ENCODE measurements around the gene ZBTB8B.
"Not testable (repeated sequence)": the region's sequence is repeated elsewhere in the genome, so short reads cannot be mapped to it uniquely, and the experiment has no call there.

ZBTB8B gene

DNA sequence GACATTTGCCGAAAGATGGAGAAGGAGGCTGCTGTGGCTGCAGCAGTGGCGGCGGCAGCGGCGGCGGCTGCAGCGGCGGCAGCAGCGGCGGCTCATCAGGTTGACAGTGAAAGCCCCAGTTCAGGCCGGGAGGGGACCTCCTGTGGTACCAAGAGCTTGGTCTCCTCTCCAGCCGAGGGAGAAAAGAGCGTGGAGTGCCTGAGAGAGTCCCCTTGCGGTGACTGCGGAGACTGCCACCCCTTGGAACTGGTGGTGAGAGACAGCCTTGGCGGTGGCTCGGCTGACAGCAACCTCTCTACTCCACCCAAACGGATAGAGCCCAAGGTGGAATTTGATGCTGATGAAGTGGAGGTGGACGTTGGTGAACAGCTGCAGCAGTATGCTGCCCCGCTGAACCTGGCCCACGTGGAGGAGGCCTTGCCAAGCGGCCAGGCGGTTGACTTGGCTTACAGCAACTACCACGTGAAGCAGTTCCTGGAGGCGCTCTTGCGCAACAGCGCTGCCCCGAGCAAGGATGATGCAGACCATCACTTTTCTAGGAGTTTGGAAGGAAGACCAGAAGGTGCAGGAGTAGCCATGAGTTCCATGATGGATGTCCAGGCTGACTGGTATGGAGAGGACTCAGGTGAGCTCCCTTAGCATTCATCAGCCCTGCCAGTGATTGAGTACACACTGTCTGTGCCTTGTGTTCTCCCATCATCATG is 6.3 kb downstream of the ZBTB8B start:
- DNase-seq = peak; percentile 8

DNA sequence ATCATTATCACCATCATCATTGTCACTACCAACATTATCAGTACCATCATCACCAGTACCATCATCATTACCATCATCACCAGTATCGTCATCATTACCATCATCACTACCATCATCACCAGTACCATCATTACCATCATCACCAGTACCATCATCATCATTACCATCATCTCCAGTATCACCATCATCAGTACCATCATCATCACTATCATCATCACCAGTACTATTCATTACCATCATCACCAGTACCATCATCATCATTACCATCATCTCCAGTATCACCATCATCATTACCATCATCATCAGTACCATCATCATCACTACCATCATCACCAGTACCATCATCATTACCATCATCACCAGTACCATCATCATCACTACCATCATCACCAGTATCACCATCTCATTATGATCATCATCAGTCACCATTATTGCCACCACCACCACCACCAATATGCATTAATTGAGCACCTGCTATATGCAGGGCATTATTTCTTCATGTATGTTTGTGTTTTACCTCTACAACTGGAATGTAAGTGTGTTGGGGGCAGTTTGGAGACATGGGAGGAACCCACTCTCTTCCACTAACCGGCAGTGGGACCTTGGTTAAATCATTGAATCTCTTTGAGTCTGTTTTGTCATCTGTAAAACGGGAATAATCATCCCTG is 7.0 kb downstream of the ZBTB8B start:
- no peak for DNase-seq

DNA sequence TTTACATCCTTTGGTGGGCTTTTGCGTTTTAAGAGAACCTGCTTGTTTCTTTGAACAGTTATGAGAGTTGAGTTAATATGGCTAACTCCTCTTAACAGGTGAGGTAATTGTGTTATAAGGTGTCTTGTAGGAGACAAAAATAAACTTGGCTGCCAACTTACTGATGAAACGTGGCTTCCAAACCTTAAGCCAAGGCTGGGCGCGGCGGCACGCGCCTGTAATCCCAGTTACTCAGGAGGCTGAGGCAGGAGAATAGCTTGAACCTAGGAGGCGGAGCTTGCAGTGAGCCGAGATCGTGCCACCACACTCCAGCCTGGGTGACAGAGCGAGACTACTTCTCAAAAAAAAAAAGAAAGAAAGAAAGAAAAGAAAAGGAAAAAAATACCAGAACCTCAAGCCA is 8.1 kb downstream of the ZBTB8B start:
- not testable (repeated sequence) for DNase-seq

DNA sequence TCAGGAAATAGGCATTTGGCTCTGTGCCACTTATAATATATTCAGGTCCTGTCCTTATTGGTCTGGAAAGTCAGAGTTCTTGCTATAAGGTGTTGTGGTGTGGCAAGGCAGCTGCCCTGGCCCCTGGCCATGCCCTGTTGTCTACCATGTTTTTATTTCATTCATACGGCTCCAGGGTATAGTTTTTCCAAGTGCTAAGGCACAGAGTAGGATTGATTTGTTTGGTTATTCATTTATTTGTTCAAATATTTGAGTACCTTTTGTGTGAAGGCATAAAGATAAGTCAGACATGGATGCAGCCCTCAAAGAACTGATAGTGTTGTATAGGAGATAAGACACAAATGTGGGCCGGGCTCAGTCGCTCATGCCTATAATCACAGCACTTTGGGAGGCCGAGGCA is 10.1 kb downstream of the ZBTB8B start:
- DNase-seq = no peak

DNA sequence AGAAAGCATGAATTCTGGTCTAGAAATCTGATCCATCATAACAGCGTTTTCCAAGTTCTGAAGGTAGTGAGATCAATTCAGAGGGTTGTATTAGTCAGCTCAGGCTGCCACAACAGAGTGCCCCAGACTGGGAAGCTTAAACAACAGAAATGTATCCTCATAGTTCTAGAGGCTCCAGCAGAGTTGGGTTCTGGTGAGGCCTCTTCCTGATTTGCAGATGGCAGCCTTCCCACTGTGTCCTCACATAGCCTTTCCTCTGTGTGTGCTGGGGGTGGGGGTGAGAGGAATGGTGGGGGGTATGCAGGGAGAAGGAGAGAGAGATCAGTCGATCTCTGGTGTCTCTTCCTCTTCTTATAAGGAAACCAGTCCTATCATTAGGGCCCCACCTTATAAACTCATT is 15.1 kb downstream of the ZBTB8B start:
- no peak for DNase-seq

DNA sequence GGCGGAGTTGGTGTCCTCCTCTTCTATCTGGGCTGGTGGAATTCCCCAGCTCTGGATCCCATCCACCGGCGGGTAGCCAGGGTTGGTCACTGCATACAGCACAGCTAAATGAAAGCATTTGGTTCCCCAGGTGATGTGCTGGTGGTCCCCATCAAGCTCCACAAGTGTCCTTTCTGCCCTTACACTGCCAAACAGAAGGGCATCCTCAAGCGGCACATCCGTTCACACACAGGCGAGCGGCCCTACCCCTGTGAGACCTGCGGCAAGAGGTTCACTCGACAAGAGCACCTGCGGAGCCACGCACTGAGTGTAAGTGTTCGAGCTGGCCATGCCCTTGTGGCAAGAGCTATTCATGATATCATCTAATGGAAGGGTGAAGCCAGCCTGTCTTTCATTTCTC is 15.9 kb downstream of the ZBTB8B start:
- DNase-seq = no peak

DNA sequence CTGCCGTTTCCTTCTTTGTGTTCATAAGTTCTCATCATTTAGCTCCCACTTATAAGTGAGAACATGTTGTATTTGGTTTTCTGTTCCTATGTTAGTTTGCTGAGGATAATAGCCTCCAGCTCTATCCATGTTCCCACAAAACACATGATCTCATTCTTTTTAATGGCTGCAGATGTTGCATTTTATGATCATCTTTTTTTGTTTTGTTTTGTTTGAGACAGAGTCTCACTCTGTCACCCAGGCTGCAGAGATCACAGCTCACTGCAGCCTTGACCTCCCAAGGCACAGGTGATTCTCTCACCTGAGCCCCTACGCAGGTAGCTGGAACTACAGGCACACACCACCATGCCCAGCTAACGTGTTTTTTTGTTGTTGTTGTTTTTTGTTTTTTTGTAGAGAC is 16.9 kb downstream of the ZBTB8B start:
- DNase-seq = not testable (repeated sequence)

DNA sequence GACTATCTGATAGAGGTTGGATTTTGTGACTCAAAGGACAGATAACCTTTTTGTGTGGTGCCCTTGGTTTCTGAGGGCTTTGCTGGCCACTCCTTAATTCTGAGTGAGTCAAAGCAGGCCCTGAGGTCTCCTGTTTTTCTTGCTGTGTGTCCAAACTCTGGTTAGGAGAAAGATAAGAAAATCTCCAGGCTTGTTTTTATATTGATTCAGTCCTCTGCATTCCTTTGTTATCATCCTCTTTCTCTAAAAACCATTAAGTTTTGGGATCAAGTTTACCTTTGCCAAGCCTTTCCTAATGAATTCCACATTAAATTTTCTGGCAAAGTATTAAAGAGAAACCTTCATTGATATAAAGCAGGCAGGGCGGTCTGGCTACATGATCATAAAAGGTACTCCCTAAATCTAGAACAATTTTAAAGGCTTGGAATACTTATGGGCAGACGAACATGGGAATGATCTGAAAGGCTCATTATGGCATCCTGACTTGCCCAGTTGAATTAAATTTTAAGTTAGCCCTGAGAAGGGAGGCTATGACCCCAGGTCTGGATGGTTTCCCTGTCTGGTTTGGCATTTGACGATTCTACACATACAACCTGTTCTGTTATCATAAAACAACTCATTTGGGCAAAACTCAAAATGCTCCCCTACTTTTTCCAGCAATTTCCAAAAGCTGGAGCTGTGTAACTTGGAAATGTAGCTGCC is 20.8 kb downstream of the ZBTB8B start:
- no peak for DNase-seq

DNA sequence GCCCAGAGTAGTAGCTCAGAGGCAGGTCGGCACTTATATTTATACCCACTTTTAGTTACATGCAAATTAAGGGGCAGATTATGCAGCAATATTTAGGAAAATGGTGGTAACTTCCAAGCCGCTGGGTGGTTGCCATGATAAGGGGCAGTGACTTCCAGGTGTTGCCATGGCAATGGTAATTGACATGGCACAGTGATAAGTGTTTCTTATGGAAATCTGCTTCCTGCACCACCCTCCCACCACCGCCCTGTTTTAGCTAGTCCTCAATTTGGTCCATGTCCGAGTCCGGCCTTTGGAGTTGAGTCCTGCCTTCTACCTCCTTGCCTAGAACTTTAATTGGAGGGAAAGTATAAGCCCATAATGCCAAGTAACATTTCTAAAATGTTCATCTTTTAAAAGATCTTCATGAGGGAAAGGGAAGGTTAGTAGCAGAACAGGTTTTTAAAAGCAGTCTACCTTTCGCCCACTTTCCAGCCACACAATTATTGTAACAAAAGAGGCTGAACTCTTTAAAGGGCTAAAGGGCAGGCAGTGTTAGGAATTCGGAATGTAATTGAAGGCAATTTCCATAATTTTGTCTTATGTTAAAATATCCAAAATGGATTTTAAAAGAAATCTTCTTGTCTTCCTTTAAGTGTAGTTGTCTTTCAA is 21.7 kb downstream of the ZBTB8B start:
- DNase-seq = no peak

DNA sequence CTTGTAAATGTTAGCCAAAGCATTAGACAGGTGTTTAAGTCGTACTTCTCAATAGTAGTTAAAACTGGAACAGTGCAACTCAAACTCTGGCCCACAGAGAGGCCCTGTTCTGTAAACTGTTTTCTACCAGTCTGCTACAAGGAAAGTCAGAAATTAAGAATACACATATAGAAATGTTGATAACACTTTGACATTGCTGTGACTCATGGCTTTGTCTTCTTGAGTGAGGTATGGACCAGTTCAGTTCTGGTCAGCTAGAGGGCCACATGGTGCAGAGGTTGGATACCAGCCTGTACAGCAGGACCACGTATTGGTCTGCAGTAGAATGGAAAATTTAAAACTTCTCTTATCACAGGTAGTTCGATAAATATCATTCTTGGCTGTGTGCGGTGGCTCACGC is 22.3 kb downstream of the ZBTB8B start:
- no peak for DNase-seq

DNA sequence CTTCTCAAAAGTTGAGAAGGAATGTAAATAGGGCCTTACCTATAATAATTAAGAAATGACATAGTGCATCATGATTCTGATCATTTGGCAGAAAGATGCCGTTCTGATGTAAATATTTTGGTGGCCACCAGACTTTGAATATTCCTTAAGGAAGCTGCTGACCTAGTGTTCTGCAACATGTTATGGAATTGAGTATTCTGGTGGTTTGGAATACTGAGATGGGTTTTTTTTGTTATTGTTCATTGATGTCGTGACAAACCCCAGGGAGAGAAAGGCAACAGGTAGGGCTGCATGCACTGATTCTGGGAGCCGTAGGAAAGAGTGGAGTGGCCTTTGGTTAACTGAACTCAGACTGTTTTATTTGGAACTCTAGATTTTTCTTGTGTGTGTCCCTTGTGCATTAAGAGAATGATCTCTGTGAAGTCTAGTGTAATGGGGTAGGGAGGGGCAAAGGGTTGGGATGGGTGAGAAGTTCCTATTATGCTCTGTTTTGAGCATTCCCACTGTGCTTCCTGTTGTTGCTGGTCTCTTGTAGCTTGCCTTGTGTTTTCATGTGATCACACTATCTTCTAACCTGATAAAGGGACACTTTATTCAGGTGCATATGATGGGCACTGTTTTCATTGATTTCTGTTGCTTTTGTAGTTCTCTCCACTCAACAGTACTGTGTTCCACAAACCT is 25.0 kb downstream of the ZBTB8B start:
- DNase-seq = no peak

DNA sequence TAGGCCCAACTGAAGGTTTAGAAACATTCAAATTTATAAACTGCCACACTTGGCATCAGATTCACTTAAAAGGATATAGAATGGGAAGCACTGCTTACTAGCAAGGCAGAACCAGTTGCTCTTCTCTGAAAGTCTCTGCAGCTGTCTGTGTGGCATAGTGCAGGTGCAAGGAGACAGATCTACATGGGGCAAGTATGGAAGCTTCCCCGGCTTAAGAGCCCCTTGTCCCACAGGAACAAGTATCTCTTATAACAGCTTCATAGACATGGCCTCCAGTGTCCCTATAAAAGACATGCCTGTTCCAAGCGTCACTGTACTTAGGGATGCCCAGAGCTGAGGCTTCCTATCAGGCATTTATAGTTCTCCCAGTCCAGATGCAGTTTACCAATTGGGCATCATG is 26.5 kb downstream of the ZBTB8B start:
- no peak for DNase-seq

DNA sequence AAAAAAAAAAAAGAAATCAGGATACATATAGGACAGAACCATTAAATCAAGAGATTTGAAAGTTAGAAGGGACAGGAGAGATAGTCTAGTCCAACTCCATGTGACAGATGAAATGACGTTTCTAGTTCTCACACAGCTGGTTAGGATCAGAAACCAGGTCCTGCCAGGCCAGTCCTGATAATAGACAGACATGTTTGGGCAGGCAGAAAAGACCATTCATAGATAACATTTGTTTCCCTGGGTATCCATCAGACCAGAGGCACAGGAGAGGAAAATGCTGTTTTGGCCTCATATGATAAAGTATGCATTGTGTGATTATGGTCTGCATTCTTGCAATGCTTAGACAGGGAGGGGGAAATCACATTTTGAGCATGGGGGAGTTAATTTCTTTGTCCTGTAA is 29.3 kb downstream of the ZBTB8B start:
- DNase-seq = no peak

DNA sequence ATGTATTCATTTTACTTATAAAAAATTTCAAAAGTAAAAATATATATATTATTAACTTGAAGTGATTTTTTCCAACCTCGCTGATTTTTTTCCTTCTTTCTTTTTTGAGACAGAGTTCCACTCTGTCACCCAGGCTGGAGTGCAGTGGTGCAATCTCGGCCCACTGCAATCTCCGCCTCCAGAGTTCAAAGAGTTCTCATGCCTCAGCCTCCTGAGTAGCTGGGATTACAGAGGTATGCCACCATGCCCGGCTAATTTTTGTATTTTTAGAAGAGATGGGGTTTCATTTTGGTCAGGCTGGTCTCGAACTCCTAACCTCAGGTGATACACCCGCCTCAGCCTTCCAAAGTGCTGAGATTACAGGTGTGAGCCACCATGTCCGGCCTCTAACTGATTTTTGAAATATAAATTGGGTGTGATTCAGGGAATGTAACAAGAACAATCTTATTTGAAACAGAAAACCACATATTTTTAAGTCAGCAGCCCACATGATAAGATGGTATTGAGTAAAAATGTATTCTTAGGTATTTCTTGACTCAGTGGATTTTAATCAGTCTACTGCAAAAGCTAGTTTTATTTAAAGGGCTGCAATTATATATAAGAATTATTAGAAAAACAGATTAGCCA is 30.0 kb downstream of the ZBTB8B start:
- DNase-seq = no peak

DNA sequence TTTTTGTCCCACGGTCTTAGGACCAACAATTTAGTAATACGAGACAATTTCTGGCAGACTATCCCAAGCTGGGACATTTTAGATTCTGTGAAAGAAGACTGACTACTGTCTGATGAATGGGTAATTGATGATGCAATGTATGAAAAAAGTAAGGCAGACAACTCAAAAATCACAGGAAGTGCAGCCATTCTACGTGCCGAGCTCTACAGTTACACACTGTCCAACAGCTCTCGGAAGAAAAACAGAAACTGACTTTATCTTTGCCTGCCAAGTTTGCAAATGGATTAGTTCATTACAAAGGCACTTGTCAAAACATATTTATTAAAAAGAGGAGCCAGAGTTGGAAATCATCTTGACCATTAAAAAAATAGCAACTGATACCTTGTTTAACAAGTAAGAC is 31.3 kb downstream of the ZBTB8B start:
- DNase-seq = no peak

DNA sequence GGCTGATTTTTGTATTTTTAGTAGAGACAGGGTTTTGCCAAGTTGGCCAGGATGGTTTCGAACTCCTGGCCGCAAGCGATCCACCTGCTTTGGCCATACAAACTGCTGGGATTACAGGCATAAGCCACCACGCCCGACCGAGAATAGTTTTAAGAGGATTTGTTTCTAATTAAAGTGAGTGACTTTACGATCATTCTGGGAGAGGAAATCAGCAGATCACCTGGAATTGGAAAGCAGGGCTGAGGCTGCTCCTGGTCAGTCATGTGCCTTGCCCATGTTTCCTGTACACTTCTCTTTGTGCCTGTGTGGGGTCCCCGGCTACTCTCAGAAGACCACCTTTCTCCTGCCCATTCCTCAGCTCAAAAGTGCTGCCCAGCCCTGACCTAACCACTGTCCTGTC is 33.9 kb downstream of the ZBTB8B start:
- no peak for DNase-seq

DNA sequence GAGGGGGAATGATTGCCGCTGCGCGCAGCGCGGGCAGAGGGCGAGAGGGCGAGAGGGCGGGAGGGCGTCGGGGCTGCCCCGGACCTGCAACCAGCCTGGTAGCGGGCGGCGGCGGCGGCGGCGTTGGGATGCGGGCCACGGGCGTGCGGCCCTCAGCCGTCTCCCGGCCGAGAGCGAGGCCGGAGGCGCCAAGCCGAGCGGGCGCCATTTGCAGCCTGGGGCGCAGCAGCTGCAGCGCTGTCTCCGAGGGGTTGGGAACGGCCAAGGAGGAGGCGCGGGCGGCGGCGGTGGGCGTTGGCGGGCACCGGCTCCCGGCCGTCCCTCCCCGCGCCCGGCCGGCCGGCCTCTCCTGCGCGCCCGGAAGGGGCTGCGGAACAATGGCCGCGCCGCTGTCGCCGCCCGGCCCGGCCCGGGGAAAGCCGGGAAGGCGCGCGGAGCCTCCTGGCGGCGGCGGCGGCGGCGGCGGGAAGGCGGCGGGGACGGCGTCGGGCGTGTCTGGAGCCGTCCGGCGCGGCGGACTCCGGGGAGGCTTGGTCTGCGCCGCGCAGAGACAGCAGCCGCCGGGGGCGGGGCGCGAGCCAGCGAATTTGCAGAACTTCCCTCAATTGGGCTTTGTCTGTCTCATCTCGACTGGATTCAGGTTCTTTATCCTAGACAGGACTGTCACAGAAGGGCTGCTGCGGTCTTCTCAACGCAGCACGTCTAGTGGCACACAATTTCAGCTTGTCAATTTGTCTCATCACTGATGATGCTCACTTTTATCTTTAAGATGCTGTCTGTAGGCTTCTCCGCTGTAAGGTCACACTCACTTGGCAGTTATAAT is 35.7 kb downstream of the ZBTB8B start:
- peak; percentile 17 for DNase-seq

DNA sequence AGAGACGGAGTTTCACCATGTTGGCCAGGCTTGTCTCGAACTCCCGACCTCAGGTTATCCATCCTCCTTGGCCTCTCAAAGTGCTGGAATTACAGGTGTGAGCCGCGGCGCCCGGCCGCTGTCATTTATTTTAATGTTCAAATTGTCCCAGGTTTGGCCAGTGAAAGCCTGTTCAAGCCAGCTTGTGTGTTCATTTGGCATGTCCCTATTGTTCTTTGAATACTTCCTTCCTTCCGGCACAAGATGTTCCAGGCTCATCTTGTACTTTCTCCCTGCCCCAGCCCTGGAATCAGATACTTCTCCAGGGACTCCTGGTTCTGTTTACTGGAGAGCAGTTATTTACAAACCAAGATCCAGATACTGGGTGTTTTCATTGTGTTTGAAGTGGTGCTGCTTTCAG is 37.0 kb downstream of the ZBTB8B start:
- DNase-seq = no peak

DNA sequence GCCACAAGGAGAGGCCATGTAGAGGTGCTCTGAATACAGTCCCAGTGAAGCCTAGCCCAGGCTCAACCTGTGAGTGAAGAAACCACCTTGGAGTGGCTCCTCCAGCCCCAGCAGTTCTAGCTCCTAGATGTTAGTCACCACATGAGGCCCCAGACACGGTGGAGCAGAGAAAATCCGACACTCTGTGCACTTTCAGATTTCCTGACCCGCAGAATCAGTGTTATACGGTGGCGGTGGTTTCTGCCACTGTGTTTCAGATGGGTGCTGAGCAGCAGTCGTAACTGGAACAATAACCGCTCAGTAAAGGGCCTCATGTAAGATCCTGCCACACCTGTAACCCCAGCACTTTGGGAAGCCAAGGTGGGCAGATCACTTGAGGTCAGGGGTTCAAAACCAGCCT is 38.3 kb downstream of the ZBTB8B start:
- no peak for DNase-seq

DNA sequence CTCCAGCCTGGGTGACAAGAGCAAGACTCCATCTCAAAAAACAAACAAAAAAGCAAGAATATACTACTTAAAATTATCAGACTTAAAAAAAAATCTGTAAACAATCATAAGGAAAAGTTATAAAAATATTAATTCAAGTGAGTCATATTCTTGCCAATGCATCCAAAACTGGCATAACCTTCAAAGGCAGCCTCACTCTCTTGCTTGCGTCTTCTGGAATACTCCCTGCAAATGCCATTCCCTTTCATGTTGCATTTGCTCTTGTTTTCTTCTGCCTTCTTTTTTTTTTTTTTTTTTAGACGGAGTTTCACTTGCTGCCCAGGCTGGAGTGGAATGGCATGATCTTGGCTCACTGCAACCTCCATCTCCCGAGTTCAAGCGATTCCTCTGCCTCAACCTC is 42.1 kb downstream of the ZBTB8B start:
- no peak for DNase-seq

DNA sequence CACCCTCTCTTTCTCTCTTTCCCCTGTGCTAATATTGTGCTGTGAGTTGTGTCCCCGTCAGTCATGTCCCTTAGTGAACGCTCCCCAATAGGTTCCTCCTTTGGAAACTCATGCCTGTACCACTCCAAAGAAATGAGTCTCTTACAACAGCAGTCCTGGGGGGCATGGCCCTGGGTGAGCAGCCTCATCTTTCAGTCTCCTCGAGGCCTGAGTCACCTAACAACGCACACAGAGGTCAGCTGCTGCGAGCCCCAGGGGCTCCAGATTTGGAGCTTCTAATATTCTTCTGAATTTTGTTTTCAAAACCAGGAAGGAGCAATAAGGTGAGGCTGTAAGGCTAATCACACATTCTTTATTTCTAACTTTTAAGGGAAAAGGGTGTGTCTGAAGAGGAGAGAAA is 43.9 kb downstream of the ZBTB8B start:
- no peak for DNase-seq

DNA sequence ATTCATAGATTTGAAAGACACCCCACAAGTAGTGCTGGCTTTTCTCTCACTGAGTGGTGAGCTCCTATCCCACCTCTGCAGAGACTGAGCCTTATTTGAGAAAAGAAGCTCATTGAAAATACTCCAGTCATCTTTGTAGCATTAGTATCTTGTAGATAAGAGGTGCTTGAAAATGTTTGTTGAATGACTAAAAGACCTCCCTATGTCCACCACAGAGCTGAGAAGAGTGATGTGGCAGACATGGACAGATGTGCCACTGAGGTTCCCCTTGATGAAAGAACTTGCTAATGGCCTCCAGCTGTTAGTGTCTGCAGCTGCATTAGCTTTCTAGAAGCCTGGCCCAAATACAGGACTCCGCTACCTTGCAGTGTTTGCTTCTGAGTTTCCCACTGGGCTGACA is 45.1 kb downstream of the ZBTB8B start:
- DNase-seq = no peak
